HepG2 (cell line): ENCODE measurements around the gene GALNT9. TPM values are rescaled to one million over a fixed set of nuclear protein-coding genes. Genes with fewer than 3 reads are reported as not detected.

Experiments
- ATAC-seq: fragments of 200-7000 bp; cut with Tn5 transposase; 3 replicates; pipeline ENCODE4 v1.9.1; 2020; ENCODE audit warnings: mild to moderate bottlenecking, moderate library complexity
- BruUV-seq: library from RNA; stranded (reverse); fragments of 400-500 nt; replicated peaks from 2 replicates; lab custom pipeline; 2021; lab: Mats Ljungman, UMichigan
- CTCF ChIA-PET: fragments of 300-600 bp; formaldehyde crosslinking; extraction: SDS; loops from one replicate; lab custom pipeline; 2021; ENCODE audit warnings: low total read pairs, inconsistent platforms, low intra/inter-chr PET ratio; lab: Yijun Ruan, JAX
- POLR2A ChIA-PET: fragments of 350-600 bp; sonication (Branson Sonifier 250); formaldehyde crosslinking; loops from one replicate; lab custom pipeline; 2020; ENCODE audit warnings: antibody characterized with exemption, inconsistent platforms; lab: Yijun Ruan, JAX
- DNase-seq: peaks from one replicate; pipeline ENCODE4 v3.0.0-alpha.2; 2015; ENCODE audit warnings: low spot score
- FAIRE-seq: peaks from 3 replicates; lab custom pipeline; 2011; peaks lifted over from hg19 to GRCh38; lab: Jason Lieb, UNC
- H2AFZ ChIP-seq: one replicate; pipeline ENCODE4 v1.6.1; 2011; ENCODE audit warnings: low read length, inconsistent platforms
- H3K27ac ChIP-seq: fragments of 300-600 bp; 3 replicates; pipeline ENCODE4 v1.8.0; 2011; ENCODE audit warnings: mixed run types, mild to moderate bottlenecking, mixed read lengths, low read length, inconsistent platforms; ENCODE audit not compliant: insufficient read depth; ENCODE audit errors: extremely low read length
- H3K27me3 ChIP-seq, 2 experiments: fragments of 200-600 bp in 1 of 2; 2 replicates in 1 of 2; 3 replicates in 1 of 2; pipeline versions ENCODE4 v1.6.0 to v1.8.0; 2011; ENCODE audit warnings: low read length in 2 of 2, mild to moderate bottlenecking in 2 of 2, moderate library complexity in 2 of 2, inconsistent platforms in 1 of 2; ENCODE audit not compliant: insufficient read depth in 2 of 2, control insufficient read depth in 1 of 2
- H3K36me3 ChIP-seq, 2 experiments: fragments of 200-600 bp in 1 of 2; replicated peaks in 1 of 2; 2 replicates in 1 of 2; 3 replicates in 1 of 2; pipeline versions ENCODE4 v1.5.1 to v1.8.0; 2011; ENCODE audit warnings: low read length in 2 of 2, inconsistent platforms in 1 of 2; ENCODE audit not compliant: insufficient read depth in 2 of 2, control insufficient read depth in 1 of 2
- H3K4me1 ChIP-seq: 2 replicates; pipeline ENCODE4 v1.5.1; 2012; ENCODE audit warnings: low read length, inconsistent platforms; ENCODE audit not compliant: insufficient read depth
- H3K4me2 ChIP-seq: 2 replicates; pipeline ENCODE4 v1.6.0; 2011; ENCODE audit warnings: low read depth, low read length, inconsistent platforms
- H3K4me3 ChIP-seq, 3 experiments: fragments of 200-600 bp in 1 of 3; sonication (generic), shearing (Covaris generic) in 1 of 3; replicated peaks in 1 of 3; 2 replicates each; pipeline ENCODE4 v1.5.1; 2011 to 2016; ENCODE audit warnings: low read length in 3 of 3, inconsistent platforms in 2 of 3, low read depth in 2 of 3, mild to moderate bottlenecking in 2 of 3, control low read depth in 1 of 3, mixed read lengths in 1 of 3; ENCODE audit not compliant: insufficient read depth in 1 of 3
- H3K79me2 ChIP-seq: one replicate; pipeline ENCODE4 v1.6.1; 2011; ENCODE audit warnings: low read length, inconsistent platforms; ENCODE audit not compliant: insufficient read depth
- H3K9ac ChIP-seq: 2 replicates; pipeline ENCODE4 v1.6.0; 2011; ENCODE audit warnings: mild to moderate bottlenecking, low read depth, low read length, inconsistent platforms; ENCODE audit not compliant: insufficient read depth
- H3K9me3 ChIP-seq: 2 replicates; pipeline ENCODE4 v1.5.1; 2012; ENCODE audit warnings: mild to moderate bottlenecking, low read length
- H4K20me1 ChIP-seq: 2 replicates; pipeline ENCODE4 v1.6.0; 2011; ENCODE audit warnings: inconsistent platforms, mild to moderate bottlenecking, low read length, moderate library complexity; ENCODE audit not compliant: insufficient read depth
- AKAP8 ChIP-seq: sonication (generic); formaldehyde crosslinking; IDR thresholded peaks from 2 replicates; pipeline ENCODE4 v1.5.1; 2020; ENCODE audit warnings: mild to moderate bottlenecking, missing genetic modification reagents
- ARHGAP35 ChIP-seq: sonication (generic); formaldehyde crosslinking; IDR thresholded peaks from 2 replicates; pipeline ENCODE4 v1.9.0; 2022; ENCODE audit warnings: mild to moderate bottlenecking, inconsistent platforms, moderate library complexity, missing genetic modification reagents, borderline replicate concordance
- PRPF4 ChIP-seq: fragments of 200-400 bp; formaldehyde crosslinking; IDR thresholded peaks from 2 replicates; pipeline ENCODE4 v1.6.1; 2016; ENCODE audit warnings: low read length, low read depth; ENCODE audit not compliant: poor library complexity, severe bottlenecking
- SIX4 ChIP-seq: sonication (generic); formaldehyde crosslinking; IDR thresholded peaks from 2 replicates; pipeline ENCODE4 v1.4.0; 2020; ENCODE audit warnings: missing genetic modification reagents
- SMARCC2 ChIP-seq: fragments of 450-650 bp; IDR thresholded peaks from 2 replicates; pipeline ENCODE4 v1.6.1; 2017; ENCODE audit warnings: antibody characterized with exemption, mild to moderate bottlenecking
- THAP11 ChIP-seq: IDR thresholded peaks from 2 replicates; pipeline ENCODE4 v1.6.1; 2016; ENCODE audit warnings: missing biosample characterization, missing genetic modification reagents
- ZBTB38 ChIP-seq: sonication (generic); formaldehyde crosslinking; IDR thresholded peaks from 2 replicates; pipeline ENCODE4 v1.5.1; 2020; ENCODE audit warnings: mild to moderate bottlenecking, missing genetic modification reagents
- ZNF569 ChIP-seq: sonication (generic); formaldehyde crosslinking; IDR thresholded peaks from 2 replicates; pipeline ENCODE4 v1.5.0; 2020; ENCODE audit warnings: mild to moderate bottlenecking, missing genetic modification reagents, moderate library complexity, borderline replicate concordance
- ZNF646 ChIP-seq: sonication (generic); formaldehyde crosslinking; IDR thresholded peaks from 2 replicates; pipeline ENCODE4 v1.9.0; 2021; ENCODE audit warnings: mild to moderate bottlenecking, missing genetic modification reagents
- ZNF768 ChIP-seq: sonication (generic); formaldehyde crosslinking; IDR thresholded peaks from 2 replicates; pipeline ENCODE4 v1.4.0; 2020; ENCODE audit warnings: missing genetic modification reagents
- ZNF781 ChIP-seq: sonication (generic); formaldehyde crosslinking; IDR thresholded peaks from 2 replicates; pipeline ENCODE4 v1.5.1; 2020; ENCODE audit warnings: borderline replicate concordance, mild to moderate bottlenecking, missing genetic modification reagents; ENCODE audit errors: not compliant biosample characterization
- WGBS: methylation state at CpG from one replicate; pipeline ENCODE4 v1.1.6; 2017; ENCODE audit warnings: low lambda C conversion rate; 5-methylcytosine and 5-hydroxymethylcytosine counted together
- in situ Hi-C: cut with HindIII; loops from 2 replicates; pipeline ENCODE4 v1.10.0; 2017; ENCODE audit warnings: low pct_unique_long_range_greater_than_20kb; ENCODE audit not compliant: extremely low pct_ligation_motif_present
- intact Hi-C: fragments of 100-400 bp; cut with micrococcal nuclease; formaldehyde crosslinking; loops from one replicate; pipeline ENCODE4 v1.10.0; 2022; ENCODE audit not compliant: unreplicated experiment
- polyA plus RNA-seq, 8 experiments: library from polyadenylated mRNA; depleted of rRNA in 3 of 8; stranded (reverse) in 7 of 8; unstranded in 1 of 8; fragments of >200 nt; fragmentation: Illumina TruSeq in 4 of 8; extraction: Trizol in 4 of 8; gene quantifications; 2 replicates each; pipeline versions ENCODE4 v1.2.1 to v1.2.3, GENCODE V29; 2011 to 2016; ENCODE audit warnings: low read depth in 4 of 8, missing spikeins in 1 of 8, mixed read lengths in 1 of 8; ENCODE audit not compliant: insufficient read depth in 1 of 8
- total RNA-seq, 5 experiments: library from RNA; depleted of rRNA; stranded (reverse); fragments of >200 nt; fragmentation: Illumina TruSeq; extraction: Trizol; gene quantifications; 2 replicates each; pipeline ENCODE4 v1.2.3, GENCODE V29; 2016; ENCODE audit warnings: low read depth in 1 of 5
- TF ChIP-seq, protein P1 (sequence below): sonication (generic); formaldehyde crosslinking; IDR thresholded peaks from 2 replicates; pipeline ENCODE4 v1.8.0; 2022; ENCODE audit warnings: missing genetic modification reagents, mild to moderate bottlenecking, inconsistent platforms, borderline replicate concordance

The GALNT9 gene
- total and polyA plus RNA-seq, 2 of the 13 experiments (the other 11 are each of a cell fraction or from before 2014, with no cell fraction given): 0.04 TPM; not detected in 1

DNA sequence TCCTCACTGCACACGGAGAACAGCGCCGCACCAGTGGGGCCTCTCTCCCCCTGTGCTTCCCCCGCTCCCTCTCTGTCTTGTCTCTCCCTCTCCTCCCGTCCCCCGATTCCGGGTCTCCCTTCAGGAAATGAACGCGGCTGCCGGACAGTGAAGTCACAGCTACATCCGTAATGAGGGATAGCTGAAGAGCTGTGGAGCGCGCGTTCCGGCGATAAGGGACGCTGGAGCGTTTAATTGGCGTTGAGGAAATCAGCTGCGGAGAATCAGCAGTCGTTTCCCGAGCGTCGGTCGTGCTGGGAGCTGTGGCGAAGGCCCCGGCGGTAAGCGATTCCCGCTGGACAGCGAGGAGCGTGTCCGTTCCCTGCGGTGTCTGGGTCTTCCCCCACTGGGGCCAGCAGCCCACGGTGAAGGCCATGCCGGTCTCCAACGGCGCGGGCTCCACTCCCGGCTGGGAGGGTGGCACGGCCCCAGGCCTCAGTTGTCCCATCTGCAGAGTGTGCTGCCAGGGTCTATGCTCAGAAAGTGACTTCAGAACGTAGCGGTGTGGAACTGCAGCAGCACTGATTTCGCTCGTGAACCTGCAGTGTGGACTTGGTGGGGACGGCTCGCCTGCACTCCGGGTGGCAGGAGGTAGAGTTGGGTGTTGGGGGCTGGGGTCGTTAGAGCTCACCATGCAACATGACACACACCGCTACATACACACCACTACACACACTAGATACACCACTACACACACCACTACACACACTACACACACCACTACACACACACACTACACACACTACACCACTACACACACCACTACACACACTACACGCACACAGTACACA is 174.2 kb downstream of the GALNT9 start:
- H3K79me2 ChIP-seq: no peaks in the 10 kb centered on the region
- peaks cover 3% of the 10 kb centered on the region; the same call in 1 of the 2 replicates for H4K20me1 ChIP-seq
- in situ Hi-C loops: no loop called here
- H2AFZ ChIP-seq: no peak overlapping the region
- no peak overlapping the region for H3K4me3 ChIP-seq
- H3K27ac ChIP-seq: no peak overlapping the region
- no peaks in the 10 kb centered on the region for H3K27me3 ChIP-seq
- H3K9ac ChIP-seq: no peak overlapping the region
- BruUV-seq: no TSS peak
- peaks cover 0 to 2% of the 10 kb centered on the region in 2 experiments; a peak in 2 of 5 replicates for H3K36me3 ChIP-seq
- H3K4me1 ChIP-seq: peaks cover 14% of the 10 kb centered on the region
- 76% methylated on average over 29 of the region's 51 CpGs for WGBS
- intact Hi-C loops: loop anchor here (2.0 kb wide), 2 partner anchors 64 to 260 kb away; no protein-coding TSS in a partner anchor
- CTCF ChIA-PET: interaction anchor here (0.9 to 3.3 kb wide), 2 partner anchors 11 to 64 kb away, joined by 3 to 31 read pairs; partner anchors contain the start of genes DDX51 and NOC4L
- ATAC-seq (peak; percentile 6; the same call in 2 of the 3 replicates), DNase-seq (no peak), FAIRE-seq (peak; percentile 72)
- H3K4me2 ChIP-seq: no peak overlapping the region
- no peaks in the 10 kb centered on the region for H3K9me3 ChIP-seq
- POLR2A ChIA-PET: no interaction called here
- TF ChIP-seq, protein P1, sequence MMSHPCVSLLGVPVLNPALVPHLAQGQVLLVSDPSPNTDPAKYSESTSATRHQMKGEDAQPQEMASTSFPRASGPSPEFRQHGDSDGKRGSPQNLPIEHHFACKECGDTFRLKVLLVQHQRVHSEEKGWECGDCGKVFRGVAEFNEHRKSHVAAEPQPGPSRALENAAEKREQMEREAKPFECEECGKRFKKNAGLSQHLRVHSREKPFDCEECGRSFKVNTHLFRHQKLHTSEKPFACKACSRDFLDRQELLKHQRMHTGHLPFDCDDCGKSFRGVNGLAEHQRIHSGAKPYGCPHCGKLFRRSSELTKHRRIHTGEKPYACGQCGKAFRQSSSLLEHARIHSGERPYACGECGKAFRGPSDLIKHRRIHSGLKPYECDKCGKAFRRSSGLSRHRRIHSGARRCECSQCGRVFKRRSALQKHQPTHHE (CRISPR knock-in tag): no peak
- no peak for TF ChIP-seq ARHGAP35 (CRISPR knock-in tag)
- no peak for TF ChIP-seq ZNF569 (CRISPR knock-in tag)
- peak; percentile 35; the same call in 1 of the 2 replicates for TF ChIP-seq ZBTB38 (CRISPR knock-in tag)
- no peak for TF ChIP-seq SMARCC2
- TF ChIP-seq AKAP8 (CRISPR knock-in tag): no peak
- TF ChIP-seq THAP11 (CRISPR knock-in tag): no peak
- TF ChIP-seq ZNF781 (CRISPR knock-in tag): no peak
- TF ChIP-seq SIX4 (CRISPR knock-in tag): no peak
- peak; percentile 21; the same call in 1 of the 2 replicates for TF ChIP-seq ZNF768
- peak; percentile 95; the same call in 1 of the 2 replicates for TF ChIP-seq ZNF646 (CRISPR knock-in tag)
- peak; percentile 24 for TF ChIP-seq PRPF4
